ENCODE measurements around the gene TEX2. TPM values are rescaled to one million over a fixed set of nuclear protein-coding genes. Genes with fewer than 3 reads are reported as not detected.

TEX2 gene
- total and polyA plus RNA-seq, 2 of the 13 experiments (the other 11 are each of a cell fraction or from before 2014, with no cell fraction given): 21.4 to 37.7 TPM

- TF ChIP-seq MLXIP (CRISPR knock-in tag; IDR thresholded peaks at IDR 0.05; ENCODE audit: borderline replicate concordance): peak; percentile 83; the same call in 1 of the 2 replicates
- no peak for TF ChIP-seq ZNF850 (CRISPR knock-in tag; conservative IDR thresholded peaks at IDR 0.05)
- TF ChIP-seq ZNF841 (CRISPR knock-in tag; IDR thresholded peaks at IDR 0.05; ENCODE audit: borderline replicate concordance): no peak
- peak; percentile 54; the same call in 1 of the 2 replicates for TF ChIP-seq SOX5 (CRISPR knock-in tag; IDR thresholded peaks at IDR 0.05; ENCODE audit: borderline replicate concordance)
- no peak for TF ChIP-seq ZNF160 (CRISPR knock-in tag; IDR thresholded peaks at IDR 0.05)
- no peak for TF ChIP-seq WIZ (CRISPR knock-in tag; IDR thresholded peaks at IDR 0.05)
- no peak for TF ChIP-seq NFKB2 (CRISPR knock-in tag; IDR thresholded peaks at IDR 0.05; ENCODE audit: borderline replicate concordance)
- peak; percentile 89 for TF ChIP-seq POLR2G (IDR thresholded peaks at IDR 0.05; ENCODE audit: low read depth, low read length)
- 0 out of 2 replicates have a peak, but pooled peaks have one; percentile 13 for TF ChIP-seq ESRRA (CRISPR knock-in tag; IDR thresholded peaks at IDR 0.05; ENCODE audit: low read depth)
- no peak for TF ChIP-seq TRIM24 (CRISPR knock-in tag; IDR thresholded peaks at IDR 0.05)
- TF ChIP-seq KLF13 (CRISPR knock-in tag; IDR thresholded peaks at IDR 0.05): no peak
- no peak for TF ChIP-seq TCF7L2 (IDR thresholded peaks at IDR 0.05; ENCODE audit: low read depth, low read length)
- peak; percentile 93; the same call in 1 of the 2 replicates for TF ChIP-seq ZFP37 (CRISPR knock-in tag; IDR thresholded peaks at IDR 0.05; ENCODE audit: borderline replicate concordance)
- no peak for TF ChIP-seq XBP1 (CRISPR knock-in tag; IDR thresholded peaks at IDR 0.05)
- TF ChIP-seq CENPBD1 (CRISPR knock-in tag; IDR thresholded peaks at IDR 0.05; ENCODE audit: borderline replicate concordance, low read depth): no peak
- TF ChIP-seq NCOA1 (CRISPR knock-in tag; IDR thresholded peaks at IDR 0.05): peak; percentile 61; the same call in 1 of the 2 replicates
- no peak for TF ChIP-seq CENPT (CRISPR knock-in tag; IDR thresholded peaks at IDR 0.05; ENCODE audit: low read depth)
- TF ChIP-seq CBFB (CRISPR knock-in tag; IDR thresholded peaks at IDR 0.05): no peak
- TF ChIP-seq SNAPC5 (CRISPR knock-in tag; IDR thresholded peaks at IDR 0.05; ENCODE audit: borderline replicate concordance): peak; percentile 92; the same call in 1 of the 2 replicates
- TF ChIP-seq MXD1 (CRISPR knock-in tag; IDR thresholded peaks at IDR 0.05): no peak
- TF ChIP-seq ELF3 (CRISPR knock-in tag; IDR thresholded peaks at IDR 0.05): no peak
- no peak for TF ChIP-seq KDM1A (CRISPR knock-in tag; IDR thresholded peaks at IDR 0.05)
- no peak; the same call in 1 of the 2 replicates for TF ChIP-seq ZNF710 (CRISPR knock-in tag; IDR thresholded peaks at IDR 0.05; ENCODE audit: borderline replicate concordance)
These were observed 115.7 kb downstream of the TEX2 start (continued) for GRCh38 chr17:64147110-64148016.

All from HepG2 (cell line).